Osteocyte (in vitro differentiated cells): Measurements from ENCODE around the gene FAM89B. TPM values are rescaled to one million over a fixed set of nuclear protein-coding genes. Genes with fewer than 3 reads are reported as not detected.

ENCODE experiments used
- DNase-seq: peaks from one replicate; pipeline ENCODE4 v3.0.0; 2021; ENCODE audit warnings: mixed read lengths; ENCODE audit not compliant: unreplicated experiment; ENCODE audit errors: extremely low spot score
- H3K27ac Mint-ChIP-seq: one replicate; pipeline ENCODE4 v1.8.0; 2021; ENCODE audit warnings: mild to moderate bottlenecking, mixed read lengths; ENCODE audit not compliant: unreplicated experiment
- H3K27me3 Mint-ChIP-seq: one replicate; pipeline ENCODE4 v1.8.0; 2021; ENCODE audit warnings: mixed read lengths; ENCODE audit not compliant: unreplicated experiment
- H3K36me3 Mint-ChIP-seq: one replicate; pipeline ENCODE4 v1.8.0; 2021; ENCODE audit warnings: mixed read lengths; ENCODE audit not compliant: unreplicated experiment
- H3K4me1 Mint-ChIP-seq: one replicate; pipeline ENCODE4 v1.8.0; 2021; ENCODE audit warnings: mixed read lengths; ENCODE audit not compliant: unreplicated experiment
- H3K4me3 Mint-ChIP-seq: one replicate; pipeline ENCODE4 v1.8.0; 2021; ENCODE audit warnings: mild to moderate bottlenecking, moderate library complexity, mixed read lengths; ENCODE audit not compliant: unreplicated experiment
- H3K9me3 Mint-ChIP-seq: one replicate; pipeline ENCODE4 v1.8.0; 2021; ENCODE audit warnings: mixed read lengths; ENCODE audit not compliant: unreplicated experiment
- total RNA-seq: library from RNA; stranded (reverse); gene quantifications from 2 replicates; pipeline ENCODE4 v1.2.1, GENCODE V29; 2021
- TF ChIP-seq, protein P1 (sequence below): fragments of 200-600 bp; sonication (generic); IDR thresholded peaks from 2 replicates; pipeline ENCODE4 v1.5.0; 2021; ENCODE audit warnings: antibody characterized with exemption, mild to moderate bottlenecking, moderate library complexity

Gene FAM89B
- total RNA-seq, 1 donor from 2014 or later = 92.1 TPM

DNA sequence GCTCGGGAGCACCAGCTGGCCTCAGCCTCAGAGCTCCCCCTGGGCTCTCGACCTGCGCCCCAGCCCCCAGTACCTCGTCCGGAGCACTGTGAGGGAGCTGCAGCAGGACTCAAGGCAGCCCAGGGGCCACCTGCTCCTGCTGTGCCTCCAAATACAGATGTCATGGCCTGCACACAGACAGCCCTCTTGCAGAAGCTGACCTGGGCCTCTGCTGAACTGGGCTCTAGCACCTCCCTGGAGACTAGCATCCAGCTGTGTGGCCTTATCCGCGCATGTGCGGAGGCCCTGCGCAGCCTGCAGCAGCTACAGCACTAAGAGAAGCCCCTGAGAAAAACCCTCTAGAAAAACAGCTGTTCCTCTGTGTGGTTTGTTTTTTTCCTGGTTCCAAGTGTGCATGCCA is 918 bp upstream of the FAM89B start:
- TF ChIP-seq, protein P1, sequence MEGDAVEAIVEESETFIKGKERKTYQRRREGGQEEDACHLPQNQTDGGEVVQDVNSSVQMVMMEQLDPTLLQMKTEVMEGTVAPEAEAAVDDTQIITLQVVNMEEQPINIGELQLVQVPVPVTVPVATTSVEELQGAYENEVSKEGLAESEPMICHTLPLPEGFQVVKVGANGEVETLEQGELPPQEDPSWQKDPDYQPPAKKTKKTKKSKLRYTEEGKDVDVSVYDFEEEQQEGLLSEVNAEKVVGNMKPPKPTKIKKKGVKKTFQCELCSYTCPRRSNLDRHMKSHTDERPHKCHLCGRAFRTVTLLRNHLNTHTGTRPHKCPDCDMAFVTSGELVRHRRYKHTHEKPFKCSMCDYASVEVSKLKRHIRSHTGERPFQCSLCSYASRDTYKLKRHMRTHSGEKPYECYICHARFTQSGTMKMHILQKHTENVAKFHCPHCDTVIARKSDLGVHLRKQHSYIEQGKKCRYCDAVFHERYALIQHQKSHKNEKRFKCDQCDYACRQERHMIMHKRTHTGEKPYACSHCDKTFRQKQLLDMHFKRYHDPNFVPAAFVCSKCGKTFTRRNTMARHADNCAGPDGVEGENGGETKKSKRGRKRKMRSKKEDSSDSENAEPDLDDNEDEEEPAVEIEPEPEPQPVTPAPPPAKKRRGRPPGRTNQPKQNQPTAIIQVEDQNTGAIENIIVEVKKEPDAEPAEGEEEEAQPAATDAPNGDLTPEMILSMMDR = no peak
- H3K4me1 Mint-ChIP-seq = peaks cover 60% of the 10 kb centered on the region
- no peak for DNase-seq
- H3K9me3 Mint-ChIP-seq = no peaks in the 10 kb centered on the region
- no peak overlapping the region for H3K27ac Mint-ChIP-seq
- H3K27me3 Mint-ChIP-seq = no peaks in the 10 kb centered on the region
- H3K4me3 Mint-ChIP-seq = peak overlapping the region; percentile 97
- H3K36me3 Mint-ChIP-seq = peaks cover 8% of the 10 kb centered on the region

DNA sequence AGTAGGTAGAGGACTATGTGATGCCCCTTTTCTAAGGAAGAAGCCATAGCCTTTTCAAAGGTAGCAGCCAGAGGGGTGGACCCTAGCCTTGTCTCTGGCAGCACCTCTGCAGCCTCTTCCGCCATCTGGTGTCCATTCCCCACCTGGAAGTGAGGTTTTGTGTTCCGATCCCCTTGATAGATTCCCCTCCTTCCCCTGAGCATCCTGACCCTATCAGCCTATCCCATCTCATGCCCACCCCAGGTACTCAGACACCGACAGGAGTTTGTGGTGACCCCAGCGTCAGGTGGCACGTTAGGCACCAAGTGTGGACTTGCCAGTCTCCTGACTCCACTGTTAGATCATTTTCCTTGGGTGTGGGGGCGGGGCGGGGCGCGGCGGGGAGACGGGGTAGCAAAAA is 398 bp upstream of the FAM89B start:
- Mint-ChIP-seq H3K27me3 (no peaks in the 10 kb centered on the region), H3K4me1 (peaks cover 61% of the 10 kb centered on the region), H3K27ac (peak overlapping the region; percentile 80), H3K9me3 (no peaks in the 10 kb centered on the region), H3K36me3 (peaks cover 8% of the 10 kb centered on the region), H3K4me3 (peak overlapping the region; percentile 97)
- DNase-seq = no peak
- TF ChIP-seq, protein P1 = peak; percentile 57

DNA sequence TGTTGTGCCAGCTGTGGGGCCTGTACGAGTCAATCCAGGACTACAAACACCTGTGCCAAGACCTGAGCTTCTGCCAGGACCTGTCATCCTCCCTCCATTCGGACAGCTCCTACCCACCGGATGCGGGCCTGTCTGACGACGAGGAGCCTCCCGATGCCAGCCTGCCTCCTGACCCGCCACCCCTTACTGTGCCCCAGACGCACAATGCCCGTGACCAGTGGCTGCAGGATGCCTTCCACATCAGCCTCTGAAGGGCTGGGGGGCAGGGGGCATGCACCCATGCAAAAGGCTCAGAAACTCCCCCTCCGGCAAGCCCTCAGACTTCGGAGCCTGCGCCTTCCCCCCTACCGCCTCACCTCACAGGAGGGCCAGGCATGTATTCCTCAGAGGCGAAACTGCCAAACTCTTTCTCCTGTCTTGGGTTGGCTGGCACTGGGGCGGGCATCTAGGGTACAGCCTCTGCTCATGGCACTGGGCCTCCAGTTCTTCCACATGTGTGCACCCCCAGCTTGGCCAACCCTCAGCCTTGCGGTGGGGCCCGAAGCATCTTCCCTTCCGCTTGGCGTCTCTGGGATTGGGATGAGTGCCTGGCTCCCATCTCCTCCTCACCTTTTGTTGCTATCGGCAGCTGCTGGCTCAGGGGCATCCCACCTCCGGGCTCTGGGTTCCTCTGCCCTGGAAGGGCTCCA is 1.2 kb downstream of the FAM89B start:
- peaks cover 71% of the 10 kb centered on the region for H3K4me1 Mint-ChIP-seq
- peak; percentile 83 for DNase-seq
- TF ChIP-seq, protein P1 = no peak
- H3K9me3 Mint-ChIP-seq = no peaks in the 10 kb centered on the region
- H3K27ac Mint-ChIP-seq = peak overlapping the region; percentile 85
- no peaks in the 10 kb centered on the region for H3K27me3 Mint-ChIP-seq
- H3K36me3 Mint-ChIP-seq = peaks cover 4% of the 10 kb centered on the region
- H3K4me3 Mint-ChIP-seq = peak overlapping the region; percentile 76

DNA sequence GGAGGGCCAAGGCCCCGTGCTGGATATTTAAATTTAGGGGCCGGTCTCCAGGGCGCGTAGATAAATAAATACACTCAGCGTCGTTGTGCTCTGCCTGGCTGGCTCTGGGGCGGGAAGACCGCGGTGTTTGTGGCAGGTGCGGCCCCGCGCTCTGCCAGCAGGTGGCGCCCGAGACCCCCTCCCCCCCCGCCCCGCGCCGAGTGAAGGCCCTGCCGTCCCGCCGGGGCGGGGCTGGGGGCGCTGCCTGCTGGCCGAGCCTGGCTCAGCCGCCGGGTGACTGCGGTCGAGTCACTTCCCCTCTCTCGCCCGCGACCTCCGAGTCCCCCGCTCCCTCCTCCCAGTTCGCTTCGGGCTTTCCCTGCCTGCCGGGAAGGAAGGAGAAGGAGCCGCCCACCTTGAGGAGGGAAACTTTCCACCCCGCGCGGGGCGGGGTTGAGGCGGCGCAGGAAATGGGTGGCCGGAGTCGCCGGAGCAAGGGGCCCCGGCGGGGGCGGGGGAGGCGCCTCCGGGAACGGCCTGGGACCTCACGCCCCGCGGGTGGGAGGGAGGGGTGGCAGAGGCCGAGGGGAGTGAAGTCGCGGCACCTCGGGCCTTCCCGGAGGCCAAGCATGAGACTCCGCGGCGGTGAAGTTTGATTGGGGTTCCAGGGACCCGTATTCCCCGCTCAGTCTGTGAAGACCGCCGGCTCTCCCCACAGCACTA is 1.9 kb downstream of the FAM89B start:
- H3K9me3 Mint-ChIP-seq = no peaks in the 10 kb centered on the region
- H3K4me3 Mint-ChIP-seq = peak overlapping the region; percentile 76

More for the DNA sequence above, 1.9 kb downstream of the FAM89B start:
- peak; percentile 98 for DNase-seq
- TF ChIP-seq, protein P1 = peak; percentile 98
- Mint-ChIP-seq H3K4me1 (peaks cover 66% of the 10 kb centered on the region), H3K27me3 (no peaks in the 10 kb centered on the region), H3K27ac (peak overlapping the region; percentile 86), H3K36me3 (peaks cover 2% of the 10 kb centered on the region)
